Measurements from ENCODE around the gene F12.

DNA sequence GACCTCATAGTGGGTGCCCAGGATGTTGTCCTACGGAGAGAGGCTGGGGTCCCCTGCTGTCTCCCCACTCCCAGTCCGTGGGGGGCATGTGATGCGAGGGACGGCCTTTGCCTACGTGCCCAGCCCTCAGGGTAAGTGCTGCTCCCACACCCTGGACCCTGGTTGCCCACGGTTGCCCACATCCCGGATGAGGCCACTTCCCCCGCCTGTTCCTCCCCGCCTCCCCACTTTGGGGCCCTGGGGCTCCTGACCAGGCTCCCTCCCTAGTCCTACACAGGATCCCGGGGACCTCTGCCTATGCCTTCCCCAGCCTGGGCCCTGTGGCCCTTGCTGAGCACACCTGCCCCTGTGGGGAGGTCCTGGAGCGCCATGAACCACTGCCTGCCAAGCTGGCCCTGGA lies 23.6 kb downstream of the F12 start:
- TF ChIP-seq EZH2 (IDR thresholded peaks at IDR 0.05; ENCODE audit: insufficient read depth, poor library complexity, severe bottlenecking) (no peak), EZH2phosphoT487 (IDR thresholded peaks at IDR 0.05; ENCODE audit: insufficient read depth, low read depth) (no peak)

All from GM23248 (cell line).